Calu3 (cell line): ENCODE measurements around the gene AGR3. TPM values are rescaled to one million over a fixed set of nuclear protein-coding genes. Genes with fewer than 3 reads are reported as not detected.

Source experiments
- BruUV-seq: library from RNA; stranded (reverse); fragments of 400-500 nt; replicated peaks from 2 replicates; lab custom pipeline; 2021; lab: Mats Ljungman, UMichigan
- CTCF ChIA-PET: fragments of 300-600 bp; sonication (Branson Sonifier 250); formaldehyde crosslinking; loops from one replicate; lab custom pipeline; 2022; ENCODE audit warnings: antibody characterized with exemption; lab: Charles Lee
- DNase-seq: peaks from one replicate; pipeline ENCODE4 v3.0.0; 2022
- H3K27ac Mint-ChIP-seq: one replicate; pipeline ENCODE4 v1.8.0; 2022; ENCODE audit warnings: mixed read lengths; ENCODE audit not compliant: unreplicated experiment
- H3K27me3 Mint-ChIP-seq: one replicate; pipeline ENCODE4 v1.8.0; 2022; ENCODE audit warnings: mixed read lengths; ENCODE audit not compliant: unreplicated experiment
- H3K36me3 Mint-ChIP-seq: one replicate; pipeline ENCODE4 v1.8.0; 2022; ENCODE audit warnings: mild to moderate bottlenecking, moderate library complexity, mixed read lengths; ENCODE audit not compliant: insufficient read depth, unreplicated experiment
- H3K4me1 Mint-ChIP-seq: one replicate; pipeline ENCODE4 v1.8.0; 2022; ENCODE audit warnings: mild to moderate bottlenecking, low read depth, mixed read lengths; ENCODE audit not compliant: unreplicated experiment
- H3K4me3 Mint-ChIP-seq: one replicate; pipeline ENCODE4 v1.8.0; 2022; ENCODE audit warnings: mild to moderate bottlenecking, low read depth, moderate library complexity, mixed read lengths; ENCODE audit not compliant: unreplicated experiment
- H3K9me3 Mint-ChIP-seq: one replicate; pipeline ENCODE4 v1.8.0; 2022; ENCODE audit warnings: low read depth, mixed read lengths; ENCODE audit not compliant: unreplicated experiment
- intact Hi-C: fragments of 100-400 bp; cut with micrococcal nuclease; formaldehyde crosslinking; loops from one replicate; pipeline ENCODE4 v1.10.0; 2022; ENCODE audit not compliant: unreplicated experiment
- total RNA-seq: library from RNA; stranded (reverse); gene quantifications from 2 replicates; pipeline ENCODE4 v1.2.3, GENCODE V29; 2022
- TF ChIP-seq, protein P1 (sequence below): fragments of 200-600 bp; IDR thresholded peaks from one replicate; pipeline ENCODE4 v1.8.0; 2022; ENCODE audit warnings: antibody characterized with exemption; ENCODE audit not compliant: unreplicated experiment

Gene AGR3
- total RNA-seq, 1 experiment from 2014 or later = 8.4 TPM

DNA sequence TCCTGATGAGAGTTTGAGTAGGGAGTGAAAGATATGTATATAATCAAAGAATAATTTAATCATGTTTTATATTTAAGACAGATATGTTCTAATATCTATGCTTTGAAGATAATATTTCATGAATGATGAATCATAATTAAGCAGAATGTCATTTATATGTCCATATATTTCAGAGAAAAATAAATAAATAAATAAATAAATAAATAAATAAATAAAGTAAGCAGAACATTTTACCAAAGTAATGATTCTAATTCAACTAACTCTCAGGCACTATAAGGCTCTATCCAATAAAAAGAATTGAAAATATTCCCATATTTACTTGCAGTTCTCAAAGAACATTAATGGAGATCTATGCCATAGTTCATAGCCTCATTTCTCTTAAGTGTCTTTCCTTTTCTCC is 36.0 kb downstream of the AGR3 start:
- Mint-ChIP-seq H3K27ac (no peak overlapping the region), H3K36me3 (no peaks in the 10 kb centered on the region), H3K4me1 (peaks cover 37% of the 10 kb centered on the region), H3K4me3 (no peak overlapping the region), H3K9me3 (peaks cover 6% of the 10 kb centered on the region), H3K27me3 (no peaks in the 10 kb centered on the region)
- BruUV-seq = no TSS peak
- CTCF ChIA-PET = interaction anchor here (2.1 kb wide), 1 partner anchor 44 kb away, joined by 18 read pairs; no protein-coding TSS in a partner anchor
- TF ChIP-seq, protein P1, sequence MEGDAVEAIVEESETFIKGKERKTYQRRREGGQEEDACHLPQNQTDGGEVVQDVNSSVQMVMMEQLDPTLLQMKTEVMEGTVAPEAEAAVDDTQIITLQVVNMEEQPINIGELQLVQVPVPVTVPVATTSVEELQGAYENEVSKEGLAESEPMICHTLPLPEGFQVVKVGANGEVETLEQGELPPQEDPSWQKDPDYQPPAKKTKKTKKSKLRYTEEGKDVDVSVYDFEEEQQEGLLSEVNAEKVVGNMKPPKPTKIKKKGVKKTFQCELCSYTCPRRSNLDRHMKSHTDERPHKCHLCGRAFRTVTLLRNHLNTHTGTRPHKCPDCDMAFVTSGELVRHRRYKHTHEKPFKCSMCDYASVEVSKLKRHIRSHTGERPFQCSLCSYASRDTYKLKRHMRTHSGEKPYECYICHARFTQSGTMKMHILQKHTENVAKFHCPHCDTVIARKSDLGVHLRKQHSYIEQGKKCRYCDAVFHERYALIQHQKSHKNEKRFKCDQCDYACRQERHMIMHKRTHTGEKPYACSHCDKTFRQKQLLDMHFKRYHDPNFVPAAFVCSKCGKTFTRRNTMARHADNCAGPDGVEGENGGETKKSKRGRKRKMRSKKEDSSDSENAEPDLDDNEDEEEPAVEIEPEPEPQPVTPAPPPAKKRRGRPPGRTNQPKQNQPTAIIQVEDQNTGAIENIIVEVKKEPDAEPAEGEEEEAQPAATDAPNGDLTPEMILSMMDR = no peak
- no peak for DNase-seq
- intact Hi-C loops = loop anchor here (2.0 kb wide), 1 partner anchor 41 kb away; the partner anchor contains the start of gene AGR2

DNA sequence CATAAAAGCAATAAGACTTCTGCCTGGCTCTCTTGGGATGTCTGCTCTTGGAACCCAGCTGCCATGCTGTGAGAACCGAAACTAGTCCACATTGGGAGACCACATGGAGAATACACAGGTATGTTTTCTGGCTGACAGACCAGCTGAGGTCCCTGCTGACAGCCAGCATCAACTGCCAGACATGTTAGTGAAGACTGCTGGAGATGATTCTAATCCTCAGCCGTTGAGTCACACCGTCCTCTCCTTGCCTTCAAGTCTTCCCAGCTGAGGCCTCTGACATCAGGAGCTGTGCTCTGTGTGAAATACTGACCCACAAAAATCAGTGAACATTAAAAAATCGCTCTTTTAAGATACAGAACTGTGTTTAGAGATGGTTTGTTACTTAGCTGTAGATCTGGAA is 40.1 kb downstream of the AGR3 start:
- peaks cover 31% of the 10 kb centered on the region for H3K4me1 Mint-ChIP-seq
- H3K27ac Mint-ChIP-seq = no peak overlapping the region
- BruUV-seq = no TSS peak
- no peak overlapping the region for H3K4me3 Mint-ChIP-seq
- H3K36me3 Mint-ChIP-seq = no peaks in the 10 kb centered on the region
- H3K9me3 Mint-ChIP-seq = peaks cover 6% of the 10 kb centered on the region
- no peak for DNase-seq
- intact Hi-C loops = no loop called here
- no peaks in the 10 kb centered on the region for H3K27me3 Mint-ChIP-seq
- CTCF ChIA-PET = no interaction called here
- TF ChIP-seq, protein P1 = no peak

DNA sequence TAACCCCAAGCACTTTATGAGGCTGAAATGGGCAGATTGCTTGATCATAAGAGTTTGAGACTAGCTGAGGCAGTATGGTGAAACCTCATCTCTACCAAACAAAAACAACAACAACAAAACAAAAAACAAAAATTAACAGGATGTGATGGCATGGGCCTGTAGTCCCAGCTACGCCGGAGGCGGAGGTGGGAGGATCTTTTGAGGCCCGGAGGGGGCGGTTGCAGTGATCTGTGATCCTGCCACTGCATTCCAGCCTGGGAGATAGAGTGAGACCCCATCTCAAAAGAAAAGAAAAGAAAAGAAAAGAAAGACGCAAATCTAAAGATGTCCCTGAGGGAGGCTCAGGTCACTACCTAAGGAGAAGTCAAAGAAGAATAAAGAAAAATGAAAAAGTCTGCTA is 41.7 kb downstream of the AGR3 start:
- TF ChIP-seq, protein P1 = no peak
- Mint-ChIP-seq H3K27ac (no peak overlapping the region), H3K4me3 (no peak overlapping the region), H3K36me3 (no peaks in the 10 kb centered on the region), H3K27me3 (no peaks in the 10 kb centered on the region), H3K4me1 (peaks cover 15% of the 10 kb centered on the region), H3K9me3 (peaks cover 5% of the 10 kb centered on the region)
- no peak for DNase-seq
- CTCF ChIA-PET = interaction anchor here (1.2 to 1.3 kb wide), 2 partner anchors 16 to 28 kb away, joined by 3 read pairs; no protein-coding TSS in a partner anchor
- intact Hi-C loops = no loop called here
- BruUV-seq = no TSS peak

DNA sequence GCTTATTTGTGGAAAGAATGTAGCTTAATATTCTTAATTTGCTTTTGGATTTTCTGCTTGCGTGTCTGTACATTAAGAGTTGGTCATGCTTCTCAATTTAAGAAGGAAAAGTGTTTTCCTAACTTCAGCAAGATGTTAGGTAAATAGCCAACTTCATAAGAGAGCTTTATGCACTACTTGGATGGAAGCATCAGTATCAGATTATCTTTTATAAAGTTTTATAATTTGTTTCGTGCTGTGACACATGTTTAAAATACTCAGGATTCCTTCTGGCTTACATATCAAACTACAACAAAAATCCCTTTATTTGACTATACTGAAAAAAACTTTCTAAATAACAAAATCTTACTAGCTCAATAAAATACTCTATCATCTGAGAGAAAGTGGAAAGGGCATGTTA is 42.1 kb downstream of the AGR3 start:
- CTCF ChIA-PET = interaction anchor here (0.6 to 1.3 kb wide), 4 partner anchors 15 to 1763 kb away, joined by 3 to 4 read pairs (median 4); no protein-coding TSS in a partner anchor
- no peaks in the 10 kb centered on the region for H3K36me3 Mint-ChIP-seq
- no peak overlapping the region for H3K4me3 Mint-ChIP-seq
- H3K4me1 Mint-ChIP-seq = peaks cover 15% of the 10 kb centered on the region
- no peak for DNase-seq
- H3K9me3 Mint-ChIP-seq = peaks cover 5% of the 10 kb centered on the region
- no peaks in the 10 kb centered on the region for H3K27me3 Mint-ChIP-seq
- intact Hi-C loops = no loop called here
- TF ChIP-seq, protein P1 = no peak
- no TSS peak for BruUV-seq
- no peak overlapping the region for H3K27ac Mint-ChIP-seq
